Body of pancreas (tissue), 4 donors: ENCODE measurements around the gene DNAJC5G. TPM values are rescaled to one million over a fixed set of nuclear protein-coding genes. Genes with fewer than 3 reads are reported as not detected.

Experiments used
- ATAC-seq: fragments of 150-250 bp; one replicate; pipeline ENCODE4 v1.9.1; 2016
- DNase-seq, 4 donors: peaks; one replicate each; pipeline ENCODE4 v3.0.0-alpha.2; 2019
- H3K27ac ChIP-seq, 4 donors: fragments of 200-600 bp; sonication (generic); 1 replicate in 3 of 4; 2 replicates in 1 of 4; pipeline versions ENCODE4 v1.5.1 to v1.6.1; 2016 to 2019; ENCODE audit warnings: mild to moderate bottlenecking in 1 of 4, mixed read lengths in 1 of 4, moderate library complexity in 1 of 4
- H3K27me3 ChIP-seq, 2 donors: fragments of 200-600 bp; sonication (generic); one replicate each; pipeline ENCODE4 v1.6.0; 2016; ENCODE audit warnings: mild to moderate bottlenecking in 1 of 2
- H3K36me3 ChIP-seq, 2 donors: fragments of 200-600 bp; sonication (generic); replicated peaks in 1 of 2; 2 replicates each; pipeline ENCODE4 v1.5.1; 2016; ENCODE audit warnings: low read depth in 2 of 2; ENCODE audit not compliant: insufficient read depth in 1 of 2
- H3K4me1 ChIP-seq: fragments of 200-600 bp; sonication (generic); one replicate; pipeline ENCODE4 v1.6.0; 2016
- H3K4me3 ChIP-seq, 2 donors: fragments of 200-600 bp; sonication (generic); 1 replicate in 1 of 2; 2 replicates in 1 of 2; pipeline ENCODE4 v1.5.1; 2016 to 2019
- H3K9me3 ChIP-seq, 3 donors: fragments of 200-600 bp; sonication (generic); 1 replicate in 2 of 3; 2 replicates in 1 of 3; pipeline ENCODE4 v1.5.1; 2016
- POLR2A ChIP-seq, 3 donors: fragments of 450-650 bp; IDR thresholded peaks; one replicate each; pipeline ENCODE4 v1.6.1; 2016; ENCODE audit warnings: antibody characterized with exemption in 3 of 3, mild to moderate bottlenecking in 2 of 3
- WGBS, 2 donors: methylation state at CpG; one replicate each; pipeline ENCODE4 v1.1.5; 2017; 5-methylcytosine and 5-hydroxymethylcytosine counted together
- intact Hi-C: fragments of 100-400 bp; cut with DNase I; formaldehyde crosslinking; loops from one replicate; pipeline ENCODE4 v1.15.1; 2023
- total RNA-seq, 2 donors: library from RNA; depleted of rRNA; stranded (reverse); fragments of >200 nt; gene quantifications; one replicate each; pipeline ENCODE4 v1.1.0, GENCODE V29; 2016
- TF ChIP-seq, protein P1 (sequence below), 7 experiments: fragments of 450-650 bp in 4 of 7; fragments of 200-600 bp in 3 of 7; sonication (generic) in 3 of 7; IDR thresholded peaks; one replicate each; pipeline ENCODE4 v1.5.1; 2016 to 2019; ENCODE audit warnings: antibody characterized with exemption in 7 of 7

DNAJC5G gene
- total RNA-seq, 2 donors from 2014 or later: 1.3 TPM; not detected in 1

DNA sequence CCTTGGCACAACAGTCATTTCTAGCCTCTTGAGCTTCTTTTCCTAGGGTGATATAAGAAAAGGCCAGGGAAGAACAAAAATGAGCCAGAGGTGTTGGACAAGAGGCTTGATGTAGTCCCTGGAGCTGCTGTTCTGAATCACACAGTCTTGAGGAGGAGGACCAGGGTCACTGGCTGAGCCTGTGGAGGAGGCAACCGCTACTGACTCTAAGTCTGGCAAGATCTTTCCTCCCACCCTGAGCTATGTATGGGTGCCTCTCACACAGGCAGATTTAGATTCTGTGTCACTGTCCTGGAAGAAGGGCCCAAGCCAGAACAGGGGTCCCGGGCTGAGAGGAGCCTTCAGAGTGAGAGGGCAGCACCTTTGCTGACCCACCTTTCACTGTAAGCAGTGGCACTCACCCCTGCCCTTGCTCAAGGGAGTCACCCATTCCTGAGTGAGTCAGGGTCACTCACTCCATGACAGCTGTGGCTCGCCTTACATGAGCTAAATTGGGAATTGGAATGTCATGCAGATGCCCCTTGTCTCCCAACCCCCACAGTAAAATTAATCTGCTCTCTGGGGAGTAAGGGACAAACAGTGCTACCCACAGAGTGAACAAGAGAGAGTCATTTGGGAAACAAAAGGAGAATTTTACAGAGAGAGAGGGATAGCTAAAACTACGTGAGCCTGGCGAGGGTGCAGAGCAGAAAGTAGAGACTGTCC is 6.8 kb downstream of the DNAJC5G start, which contains the start of gene TRIM54:
TSS of gene TRIM54 (plus strand) at position 575 of the 705 bp plus-strand sequence. CDS start 303 bp downstream, outside the sequence.
- H3K27ac ChIP-seq: no peak within 1 kb of the TSS
- intact Hi-C loops: loop anchor here (5.0 kb wide), 1 partner anchor 180 kb away; no protein-coding TSS in a partner anchor

DNA sequence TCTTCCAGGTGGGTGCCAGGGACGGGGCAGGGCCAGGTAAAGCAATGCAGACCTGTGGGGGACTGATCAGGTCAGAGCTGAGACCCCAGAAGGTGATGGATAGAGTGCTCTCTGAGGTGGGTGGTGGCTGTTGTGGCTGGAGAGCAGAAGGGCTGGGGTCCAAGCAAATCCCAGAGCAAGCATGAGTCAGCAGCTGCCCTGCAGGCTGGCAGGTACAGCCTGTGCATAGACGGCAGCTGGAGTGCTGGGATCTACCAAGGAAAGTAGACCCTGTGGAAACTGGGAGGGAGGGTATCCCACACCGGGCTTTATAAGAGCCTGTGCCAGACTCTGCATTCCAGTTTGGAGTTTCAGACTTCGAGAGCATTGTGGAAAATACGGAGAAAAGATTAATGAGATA is 7.7 kb downstream of the DNAJC5G start:
- WGBS, 2 donors: 20 to 27% methylated on average over 5 of the region's 5 CpGs
- intact Hi-C loops: loop anchor here (5.0 kb wide), 1 partner anchor 181 kb away; no protein-coding TSS in a partner anchor
- Histone ChIP-seq H3K27me3 (peaks cover 0 to 4% of the 10 kb centered on the region in 2 donors), H3K4me3 (no peak overlapping the region), H3K4me1 (no peaks in the 10 kb centered on the region), H3K9me3 (no peaks in the 10 kb centered on the region), H3K27ac (no peak overlapping the region), H3K36me3 (no peaks in the 10 kb centered on the region)
- DNase-seq (no peak), ATAC-seq (no peak)
- TF ChIP-seq, protein P1, sequence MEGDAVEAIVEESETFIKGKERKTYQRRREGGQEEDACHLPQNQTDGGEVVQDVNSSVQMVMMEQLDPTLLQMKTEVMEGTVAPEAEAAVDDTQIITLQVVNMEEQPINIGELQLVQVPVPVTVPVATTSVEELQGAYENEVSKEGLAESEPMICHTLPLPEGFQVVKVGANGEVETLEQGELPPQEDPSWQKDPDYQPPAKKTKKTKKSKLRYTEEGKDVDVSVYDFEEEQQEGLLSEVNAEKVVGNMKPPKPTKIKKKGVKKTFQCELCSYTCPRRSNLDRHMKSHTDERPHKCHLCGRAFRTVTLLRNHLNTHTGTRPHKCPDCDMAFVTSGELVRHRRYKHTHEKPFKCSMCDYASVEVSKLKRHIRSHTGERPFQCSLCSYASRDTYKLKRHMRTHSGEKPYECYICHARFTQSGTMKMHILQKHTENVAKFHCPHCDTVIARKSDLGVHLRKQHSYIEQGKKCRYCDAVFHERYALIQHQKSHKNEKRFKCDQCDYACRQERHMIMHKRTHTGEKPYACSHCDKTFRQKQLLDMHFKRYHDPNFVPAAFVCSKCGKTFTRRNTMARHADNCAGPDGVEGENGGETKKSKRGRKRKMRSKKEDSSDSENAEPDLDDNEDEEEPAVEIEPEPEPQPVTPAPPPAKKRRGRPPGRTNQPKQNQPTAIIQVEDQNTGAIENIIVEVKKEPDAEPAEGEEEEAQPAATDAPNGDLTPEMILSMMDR (IDR thresholded peaks at IDR 0.05): no peak
- TF ChIP-seq POLR2A (IDR thresholded peaks at IDR 0.05): no peak

More for the DNA sequence above, 6.8 kb downstream of the DNAJC5G start, which contains the start of gene TRIM54:
- H3K4me3 ChIP-seq: no peak within 1 kb of the TSS
- peaks cover 0 to 4% of the 10 kb centered on the region in 2 donors for H3K27me3 ChIP-seq
- ATAC-seq (no peak), DNase-seq (no peak)
- H3K9me3 ChIP-seq: no peaks in the 10 kb centered on the region
- no peaks in the 10 kb centered on the region for H3K36me3 ChIP-seq
- WGBS, 2 donors: 54 to 68% methylated on average over 3 to 5 of the region's 5 CpGs
- no peak for TF ChIP-seq POLR2A (IDR thresholded peaks at IDR 0.05)
- TF ChIP-seq, protein P1 (IDR thresholded peaks at IDR 0.05): no peak
- no peaks in the 10 kb centered on the region for H3K4me1 ChIP-seq

DNA sequence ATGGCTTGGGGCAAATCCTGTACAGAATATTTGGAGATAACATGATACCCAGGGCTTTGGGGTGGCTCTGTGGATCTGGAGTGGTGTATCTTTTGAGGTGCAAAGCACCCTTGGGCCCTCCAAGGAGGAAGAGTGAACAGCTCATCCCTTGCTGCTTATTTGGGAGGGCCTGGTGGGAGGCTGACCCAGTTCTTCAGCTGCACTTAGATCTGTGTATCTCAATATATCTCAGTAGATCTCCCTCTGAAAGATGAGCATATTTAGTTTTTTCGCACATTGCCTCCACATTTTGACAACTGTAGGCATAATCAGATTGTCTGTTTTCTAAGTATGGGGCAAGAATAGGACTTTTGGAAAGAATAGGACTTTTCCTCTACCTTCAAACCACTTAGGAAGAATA is 9.8 kb downstream of the DNAJC5G start:
- 76 to 91% methylated on average over 1 of the region's 1 CpG for WGBS, 2 donors
- intact Hi-C loops: loop anchor here (5.0 kb wide), 1 partner anchor 183 kb away; no protein-coding TSS in a partner anchor
- H3K9me3 ChIP-seq: no peaks in the 10 kb centered on the region
- no peak overlapping the region for H3K27ac ChIP-seq
- no peaks in the 10 kb centered on the region for H3K4me1 ChIP-seq
- no peak for DNase-seq
- no peak overlapping the region for H3K4me3 ChIP-seq
- no peak for ATAC-seq
- peaks cover 0 to 4% of the 10 kb centered on the region in 2 donors for H3K27me3 ChIP-seq
- H3K36me3 ChIP-seq: no peaks in the 10 kb centered on the region
- TF ChIP-seq, protein P1 (IDR thresholded peaks at IDR 0.05): no peak
- no peak for TF ChIP-seq POLR2A (IDR thresholded peaks at IDR 0.05)

DNA sequence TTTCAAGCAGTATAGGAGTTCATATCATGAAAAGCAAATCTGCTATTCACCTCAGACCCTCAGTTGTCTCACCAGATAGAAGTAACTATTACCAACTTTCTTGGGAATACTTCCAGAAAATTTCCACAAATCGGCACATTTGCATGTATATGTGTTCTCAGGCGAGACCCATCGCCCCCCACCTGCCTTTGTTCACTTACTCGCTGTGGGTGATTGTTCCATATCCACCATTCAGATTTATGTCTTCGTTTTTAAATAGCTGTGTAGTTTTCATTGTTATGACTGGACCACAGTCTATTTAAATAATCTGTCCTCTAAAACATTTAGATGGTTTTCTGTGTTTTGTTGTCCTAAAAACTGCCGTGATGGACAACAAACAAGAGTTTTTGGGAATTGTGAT is 10.2 kb downstream of the DNAJC5G start:
- no peak for TF ChIP-seq POLR2A (IDR thresholded peaks at IDR 0.05)
- TF ChIP-seq, protein P1 (IDR thresholded peaks at IDR 0.05): no peak
- 47 to 60% methylated on average over 6 of the region's 6 CpGs for WGBS, 2 donors
- intact Hi-C loops: no loop called here
- no peaks in the 10 kb centered on the region for H3K36me3 ChIP-seq
- no peaks in the 10 kb centered on the region for H3K27me3 ChIP-seq
- H3K4me1 ChIP-seq: no peaks in the 10 kb centered on the region
- H3K9me3 ChIP-seq: no peaks in the 10 kb centered on the region
- DNase-seq: no peak
- ATAC-seq: no peak
- no peak overlapping the region for H3K27ac ChIP-seq
- no peak overlapping the region for H3K4me3 ChIP-seq
